ENCODE results near the gene FCMR. TPM values are rescaled to one million over a fixed set of nuclear protein-coding genes. Genes with fewer than 3 reads are reported as not detected.

Gene FCMR
- total and polyA plus RNA-seq, 9 of the 15 experiments (the other 6 are each of a cell fraction or from before 2014, with no cell fraction given) = 0.11 to 0.82 (median 0.20) TPM; not detected in 5

DNA sequence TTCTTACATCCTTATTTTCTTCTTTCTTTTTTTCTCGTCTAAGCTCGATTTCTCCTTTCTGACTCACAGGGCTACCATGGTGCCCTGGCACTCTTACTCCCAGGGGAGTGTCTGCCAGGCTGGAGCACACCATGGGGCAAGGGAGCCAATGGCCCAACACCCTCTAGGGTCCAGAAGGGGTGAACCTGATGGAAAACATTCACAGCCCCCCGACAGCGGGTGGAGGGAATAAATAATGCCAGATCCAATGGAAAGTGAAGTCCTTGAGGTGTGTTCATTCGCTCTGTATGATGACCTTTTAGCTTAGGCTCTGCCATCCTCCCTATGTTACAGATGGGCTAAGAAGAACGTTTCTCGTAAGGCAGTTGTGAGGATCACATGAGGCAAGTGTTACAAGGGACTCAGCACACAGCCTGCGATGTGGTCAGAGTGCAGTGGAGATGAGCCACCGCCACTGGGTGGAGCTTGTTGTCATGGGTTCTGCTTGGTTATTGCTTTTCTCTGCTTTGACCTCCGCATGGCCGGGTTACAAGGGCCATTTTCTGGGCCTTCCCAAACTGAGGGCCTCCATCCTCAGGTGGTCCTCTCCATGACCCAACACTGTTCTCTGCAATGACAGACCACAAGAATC, 3.5 kb upstream of the FCMR start:
- BruUV-seq (replicated peaks) = no TSS peak
- H3K4me2 ChIP-seq (ENCODE audit: insufficient read depth, low read length) = peak overlapping the region; percentile 12; the same call in 1 of the 2 replicates
- FAIRE-seq (peak; percentile 63), DNase-seq (ENCODE audit: extremely low read depth in 1 of 4, low spot score in 3 of 4) (peak; percentile 49 to 81 (median 60)), ATAC-seq (peak; percentile 92)
- POLR2A ChIA-PET = interaction anchor here (0.7 to 1.1 kb wide), 4 partner anchors 8 to 1300 kb away, joined by 3 to 4 read pairs (median 3); no protein-coding TSS in a partner anchor
- in situ Hi-C loops (cut with MboI) = no loop called here
- CTCF ChIA-PET (ENCODE audit: low intra/inter-chr PET ratio) = interaction anchor here (1.1 to 1.3 kb wide), 2 partner anchors 54 to 152 kb away, joined by 3 to 4 read pairs; no protein-coding TSS in a partner anchor
- no peaks in the 10 kb centered on the region for H3K36me3 ChIP-seq (ENCODE audit: control insufficient read depth, insufficient read depth, low read length)
- H2AFZ ChIP-seq (ENCODE audit: low read depth, low read length) = peak overlapping the region; percentile 51
- intact Hi-C loops (cut with micrococcal nuclease) = loop anchor here (1.0 kb wide), 1 partner anchor 57 kb away; no protein-coding TSS in a partner anchor
- no peaks in the 10 kb centered on the region for H4K20me1 ChIP-seq (replicated peaks; ENCODE audit: control insufficient read depth, insufficient read depth, low read length)
- no peaks in the 10 kb centered on the region; the same call in 1 of the 2 replicates for H3K9me3 ChIP-seq (replicated peaks; ENCODE audit: control insufficient read depth, insufficient read depth, low read depth, low read length)
- 42% methylated on average over 11 of the region's 11 CpGs for WGBS (ENCODE audit: insufficient coverage, low coverage, missing lambda C conversion rate)
- H3K4me3 ChIP-seq = no peak overlapping the region
- peaks cover 7 to 29% of the 10 kb centered on the region in 2 experiments for H3K4me1 ChIP-seq (replicated peaks in 1 of 2; ENCODE audit: control insufficient read depth in 2 of 2, insufficient read depth in 2 of 2, low read length in 2 of 2)
- no peak overlapping the region for H3K9ac ChIP-seq (ENCODE audit: insufficient read depth in 1 of 2, low read depth in 2 of 2, low read length in 2 of 2)
- no peaks in the 10 kb centered on the region for H3K79me2 ChIP-seq (ENCODE audit: control insufficient read depth, insufficient read depth, low read length)
- peak overlapping the region; percentile 13; the same call in 2 of the 3 replicates for H3K27ac ChIP-seq (ENCODE audit: extremely low read depth, low read depth, low read length)
- H3K9me1 ChIP-seq (ENCODE audit: control insufficient read depth, insufficient read depth, low read length) = no peaks in the 10 kb centered on the region
- no peaks in the 10 kb centered on the region; a peak in 1 of 5 replicates for H3K27me3 ChIP-seq (ENCODE audit: control insufficient read depth in 2 of 2, insufficient read depth in 2 of 2, low read length in 2 of 2)
- TF ChIP-seq NRF1 (conservative IDR thresholded peaks at IDR 0.05 in 1 of 2, IDR thresholded peaks at IDR 0.05 in 1 of 2) (0 out of 4 replicates have a peak, but pooled peaks of 1 of the 2 experiments have one; percentile 25), ZNF224 (CRISPR knock-in tag; IDR thresholded peaks at IDR 0.05) (no peak), CBX3 (IDR thresholded peaks at IDR 0.05; ENCODE audit: borderline replicate concordance in 1 of 2, low read length in 2 of 2) (peak in 1 of 2 experiments; percentile 30; a peak in 1 of 3 replicates), SOX6 (IDR thresholded peaks at IDR 0.05) (0 out of 2 replicates have a peak, but pooled peaks have one; percentile 13), ZNF707 (CRISPR knock-in tag; conservative IDR thresholded peaks at IDR 0.05) (0 out of 2 replicates have a peak, but pooled peaks have one; percentile 14), SRF (CRISPR knock-in tag; IDR thresholded peaks at IDR 0.05) (0 out of 4 replicates have a peak, but pooled peaks of 1 of the 2 experiments have one; percentile 20), NR2C2 (CRISPR knock-in tag; IDR thresholded peaks at IDR 0.05) (no peak), NR2C2 (tag; IDR thresholded peaks at IDR 0.05) (peak; percentile 64), CREB1 (IDR thresholded peaks at IDR 0.05) (no peak), CREB1 (CRISPR knock-in tag; IDR thresholded peaks at IDR 0.05) (0 out of 2 replicates have a peak, but pooled peaks have one; percentile 26)
- TF ChIP-seq, protein P1, sequence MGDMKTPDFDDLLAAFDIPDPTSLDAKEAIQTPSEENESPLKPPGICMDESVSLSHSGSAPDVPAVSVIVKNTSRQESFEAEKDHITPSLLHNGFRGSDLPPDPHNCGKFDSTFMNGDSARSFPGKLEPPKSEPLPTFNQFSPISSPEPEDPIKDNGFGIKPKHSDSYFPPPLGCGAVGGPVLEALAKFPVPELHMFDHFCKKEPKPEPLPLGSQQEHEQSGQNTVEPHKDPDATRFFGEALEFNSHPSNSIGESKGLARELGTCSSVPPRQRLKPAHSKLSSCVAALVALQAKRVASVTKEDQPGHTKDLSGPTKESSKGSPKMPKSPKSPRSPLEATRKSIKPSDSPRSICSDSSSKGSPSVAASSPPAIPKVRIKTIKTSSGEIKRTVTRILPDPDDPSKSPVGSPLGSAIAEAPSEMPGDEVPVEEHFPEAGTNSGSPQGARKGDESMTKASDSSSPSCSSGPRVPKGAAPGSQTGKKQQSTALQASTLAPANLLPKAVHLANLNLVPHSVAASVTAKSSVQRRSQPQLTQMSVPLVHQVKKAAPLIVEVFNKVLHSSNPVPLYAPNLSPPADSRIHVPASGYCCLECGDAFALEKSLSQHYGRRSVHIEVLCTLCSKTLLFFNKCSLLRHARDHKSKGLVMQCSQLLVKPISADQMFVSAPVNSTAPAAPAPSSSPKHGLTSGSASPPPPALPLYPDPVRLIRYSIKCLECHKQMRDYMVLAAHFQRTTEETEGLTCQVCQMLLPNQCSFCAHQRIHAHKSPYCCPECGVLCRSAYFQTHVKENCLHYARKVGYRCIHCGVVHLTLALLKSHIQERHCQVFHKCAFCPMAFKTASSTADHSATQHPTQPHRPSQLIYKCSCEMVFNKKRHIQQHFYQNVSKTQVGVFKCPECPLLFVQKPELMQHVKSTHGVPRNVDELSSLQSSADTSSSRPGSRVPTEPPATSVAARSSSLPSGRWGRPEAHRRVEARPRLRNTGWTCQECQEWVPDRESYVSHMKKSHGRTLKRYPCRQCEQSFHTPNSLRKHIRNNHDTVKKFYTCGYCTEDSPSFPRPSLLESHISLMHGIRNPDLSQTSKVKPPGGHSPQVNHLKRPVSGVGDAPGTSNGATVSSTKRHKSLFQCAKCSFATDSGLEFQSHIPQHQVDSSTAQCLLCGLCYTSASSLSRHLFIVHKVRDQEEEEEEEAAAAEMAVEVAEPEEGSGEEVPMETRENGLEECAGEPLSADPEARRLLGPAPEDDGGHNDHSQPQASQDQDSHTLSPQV (IDR thresholded peaks at IDR 0.05) = no peak
- TF ChIP-seq, protein P2, sequence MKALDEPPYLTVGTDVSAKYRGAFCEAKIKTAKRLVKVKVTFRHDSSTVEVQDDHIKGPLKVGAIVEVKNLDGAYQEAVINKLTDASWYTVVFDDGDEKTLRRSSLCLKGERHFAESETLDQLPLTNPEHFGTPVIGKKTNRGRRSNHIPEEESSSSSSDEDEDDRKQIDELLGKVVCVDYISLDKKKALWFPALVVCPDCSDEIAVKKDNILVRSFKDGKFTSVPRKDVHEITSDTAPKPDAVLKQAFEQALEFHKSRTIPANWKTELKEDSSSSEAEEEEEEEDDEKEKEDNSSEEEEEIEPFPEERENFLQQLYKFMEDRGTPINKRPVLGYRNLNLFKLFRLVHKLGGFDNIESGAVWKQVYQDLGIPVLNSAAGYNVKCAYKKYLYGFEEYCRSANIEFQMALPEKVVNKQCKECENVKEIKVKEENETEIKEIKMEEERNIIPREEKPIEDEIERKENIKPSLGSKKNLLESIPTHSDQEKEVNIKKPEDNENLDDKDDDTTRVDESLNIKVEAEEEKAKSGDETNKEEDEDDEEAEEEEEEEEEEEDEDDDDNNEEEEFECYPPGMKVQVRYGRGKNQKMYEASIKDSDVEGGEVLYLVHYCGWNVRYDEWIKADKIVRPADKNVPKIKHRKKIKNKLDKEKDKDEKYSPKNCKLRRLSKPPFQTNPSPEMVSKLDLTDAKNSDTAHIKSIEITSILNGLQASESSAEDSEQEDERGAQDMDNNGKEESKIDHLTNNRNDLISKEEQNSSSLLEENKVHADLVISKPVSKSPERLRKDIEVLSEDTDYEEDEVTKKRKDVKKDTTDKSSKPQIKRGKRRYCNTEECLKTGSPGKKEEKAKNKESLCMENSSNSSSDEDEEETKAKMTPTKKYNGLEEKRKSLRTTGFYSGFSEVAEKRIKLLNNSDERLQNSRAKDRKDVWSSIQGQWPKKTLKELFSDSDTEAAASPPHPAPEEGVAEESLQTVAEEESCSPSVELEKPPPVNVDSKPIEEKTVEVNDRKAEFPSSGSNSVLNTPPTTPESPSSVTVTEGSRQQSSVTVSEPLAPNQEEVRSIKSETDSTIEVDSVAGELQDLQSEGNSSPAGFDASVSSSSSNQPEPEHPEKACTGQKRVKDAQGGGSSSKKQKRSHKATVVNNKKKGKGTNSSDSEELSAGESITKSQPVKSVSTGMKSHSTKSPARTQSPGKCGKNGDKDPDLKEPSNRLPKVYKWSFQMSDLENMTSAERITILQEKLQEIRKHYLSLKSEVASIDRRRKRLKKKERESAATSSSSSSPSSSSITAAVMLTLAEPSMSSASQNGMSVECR (CRISPR knock-in tag; IDR thresholded peaks at IDR 0.05) = 0 out of 2 replicates have a peak, but pooled peaks have one; percentile 46

All from K562 (cell line).